Upper lobe of left lung (tissue), 6 donors: Measurements from ENCODE around the gene EGFL8. TPM values are rescaled to one million over a fixed set of nuclear protein-coding genes. Genes with fewer than 3 reads are reported as not detected.
"Not testable (repeated sequence)": the region's sequence is repeated elsewhere in the genome, so short reads cannot be mapped to it uniquely, and the experiment has no call there.

Source experiments
- ATAC-seq, 2 donors: fragments of 200-7000 bp; cut with Tn5 transposase; one replicate each; pipeline ENCODE4 v1.9.1; 2022; ENCODE audit warnings: mild to moderate bottlenecking in 2 of 2, moderate library complexity in 2 of 2; ENCODE audit not compliant: low FRiP score in 2 of 2
- DNase-seq, 2 donors: peaks; one replicate each; pipeline ENCODE4 v3.0.0-alpha.2; 2019 to 2020
- H3K27ac ChIP-seq, 4 donors: fragments of 200-600 bp; sonication (generic); one replicate each; pipeline ENCODE4 v1.5.1; 2016 to 2019
- H3K27me3 ChIP-seq, 4 donors: fragments of 200-600 bp; sonication (generic); one replicate each; pipeline ENCODE4 v1.5.1; 2017 to 2019
- H3K36me3 ChIP-seq, 4 donors: fragments of 200-600 bp; sonication (generic); one replicate each; pipeline ENCODE4 v1.5.1; 2016 to 2019
- H3K4me1 ChIP-seq, 4 donors: fragments of 200-600 bp; sonication (generic); one replicate each; pipeline ENCODE4 v1.5.1; 2018 to 2019
- H3K4me3 ChIP-seq, 4 donors: fragments of 200-600 bp; sonication (generic); one replicate each; pipeline ENCODE4 v1.5.1; 2017 to 2019; ENCODE audit warnings: mild to moderate bottlenecking in 2 of 4, moderate library complexity in 1 of 4
- H3K9me3 ChIP-seq, 4 donors: fragments of 200-600 bp; sonication (generic); one replicate each; pipeline ENCODE4 v1.5.1; 2018 to 2019
- CTCF ChIP-seq, 6 experiments: fragments of 450-650 bp in 4 of 6; fragments of 200-600 bp in 2 of 6; sonication (generic) in 2 of 6; IDR thresholded peaks; one replicate each; pipeline ENCODE4 v1.5.1; 2016 to 2019; ENCODE audit warnings: antibody characterized with exemption in 6 of 6
- EP300 ChIP-seq, 4 donors: sonication (generic); formaldehyde crosslinking; IDR thresholded peaks; one replicate each; pipeline ENCODE4 v1.5.1; 2017; ENCODE audit warnings: antibody characterized with exemption in 4 of 4, control low read depth in 2 of 4
- POLR2A ChIP-seq, 4 donors: fragments of 450-650 bp; IDR thresholded peaks; one replicate each; pipeline ENCODE4 v1.5.1; 2016 to 2017; ENCODE audit warnings: antibody characterized with exemption in 4 of 4, mild to moderate bottlenecking in 2 of 4
- POLR2AphosphoS5 ChIP-seq, 2 donors: sonication (generic); formaldehyde crosslinking; IDR thresholded peaks; one replicate each; pipeline ENCODE4 v1.5.1; 2017; ENCODE audit warnings: antibody characterized with exemption in 2 of 2
- WGBS, 2 donors: methylation state at CpG; one replicate each; pipeline ENCODE4 v1.1.5; 2017 to 2018; 5-methylcytosine and 5-hydroxymethylcytosine counted together
- total RNA-seq, 6 donors: library from RNA; depleted of rRNA in 4 of 6; stranded (reverse); fragments of >200 nt in 4 of 6; gene quantifications; one replicate each; pipeline versions ENCODE4 v1.1.0 to v1.2.1, GENCODE V29; 2016 to 2021
- donor health status: DM: no; HTN: no; CAD: no; lungs with moderate emphysema.
- donor health status: DM: no; HTN: yes; CAD: no; lungs with severe emphysema.

EGFL8 gene
- total RNA-seq, 6 donors from 2014 or later = 6.1 to 37.7 (median 9.6) TPM

- 21 to 24% methylated on average over 2 to 5 of the region's 5 CpGs for WGBS, 2 donors
- H3K4me1 ChIP-seq = peaks cover 66 to 81% (median 74%) of the 10 kb centered on the region in 4 donors
- no peaks in the 10 kb centered on the region for H3K9me3 ChIP-seq
- ATAC-seq = no peak
- H3K27ac ChIP-seq = peak within 1 kb of the TSS; percentile 93 to 98 (median 96)
- H3K27me3 ChIP-seq = no peaks in the 10 kb centered on the region
- TF ChIP-seq EP300 (IDR thresholded peaks at IDR 0.05) (no peak), CTCF (IDR thresholded peaks at IDR 0.05) (no peak), POLR2A (IDR thresholded peaks at IDR 0.05) (peak in 2 of 4 donors; percentile 39 to 67), POLR2AphosphoS5 (IDR thresholded peaks at IDR 0.05) (peak; percentile 50 to 54)
- peak within 1 kb of the TSS in 3 of 4 donors; percentile 72 to 96 (median 80) for H3K4me3 ChIP-seq
- H3K36me3 ChIP-seq = peaks cover 0 to 11% (median 4%) of the 10 kb centered on the region in 4 donors
- peak; percentile 75 to 83 for DNase-seq
Measured at GRCh38 chr6:32192608-32193039, 28.2 kb downstream of the EGFL8 start, which contains the start of gene GPSM3. GPSM3 (minus strand) TSS chr6:32192643; CDS start chr6:32192513, 130 bp downstream.

- Histone ChIP-seq H3K36me3 (peaks cover 0 to 10% (median 2%) of the 10 kb centered on the region in 4 donors), H3K4me3 (peak overlapping the region in 3 of 4 donors; percentile 72 to 96 (median 80)), H3K4me1 (peaks cover 61 to 76% (median 70%) of the 10 kb centered on the region in 4 donors), H3K27ac (peak overlapping the region; percentile 93 to 98 (median 96))
- 59 to 61% methylated on average over 13 of the region's 13 CpGs for WGBS, 2 donors
- ATAC-seq, DNase-seq, H3K9me3 ChIP-seq, H3K27me3 ChIP-seq: not testable (repeated sequence)
Measured at GRCh38 chr6:32193096-32193495, 28.7 kb downstream of the EGFL8 start.

GRCh38 chr6:32194388-32194787 is 30.0 kb downstream of the EGFL8 start:
- H3K4me3 ChIP-seq = no peak overlapping the region
- H3K27me3 ChIP-seq = no peaks in the 10 kb centered on the region
- H3K9me3 ChIP-seq = no peaks in the 10 kb centered on the region
- DNase-seq (no peak), ATAC-seq (no peak)
- WGBS, 2 donors = 94 to 99% methylated on average over 4 of the region's 4 CpGs
- peak overlapping the region; percentile 78 to 100 (median 97) for H3K27ac ChIP-seq
- H3K36me3 ChIP-seq = peaks cover 0 to 17% (median 0%) of the 10 kb centered on the region in 4 donors
- H3K4me1 ChIP-seq = peaks cover 51 to 64% (median 58%) of the 10 kb centered on the region in 4 donors
- TF ChIP-seq EP300 (IDR thresholded peaks at IDR 0.05) = no peak
- no peak for TF ChIP-seq POLR2AphosphoS5 (IDR thresholded peaks at IDR 0.05)
- TF ChIP-seq CTCF (IDR thresholded peaks at IDR 0.05) = no peak
- TF ChIP-seq POLR2A (IDR thresholded peaks at IDR 0.05) = no peak

- H3K4me3 ChIP-seq = peak overlapping the region in 3 of 4 donors; percentile 63 to 65 (median 64)
- 23 to 29% methylated on average over 10 to 11 of the region's 15 CpGs for WGBS, 2 donors
- H3K27ac ChIP-seq = peak overlapping the region; percentile 78 to 100 (median 97)
Measured at GRCh38 chr6:32194825-32195651, 30.6 kb downstream of the EGFL8 start.

More at GRCh38 chr6:32194825-32195651, 30.6 kb downstream of the EGFL8 start:
- DNase-seq (no peak), ATAC-seq (no peak)
- H3K36me3 ChIP-seq = peaks cover 0 to 17% (median 0%) of the 10 kb centered on the region in 4 donors
- peaks cover 51 to 64% (median 56%) of the 10 kb centered on the region in 4 donors for H3K4me1 ChIP-seq
- no peaks in the 10 kb centered on the region for H3K9me3 ChIP-seq
- TF ChIP-seq EP300 (IDR thresholded peaks at IDR 0.05) (no peak), POLR2AphosphoS5 (IDR thresholded peaks at IDR 0.05) (peak; percentile 11 to 81), CTCF (IDR thresholded peaks at IDR 0.05) (peak in 4 of 6 experiments; percentile 7 to 49 (median 15)), POLR2A (IDR thresholded peaks at IDR 0.05) (peak in 2 of 4 donors; percentile 11 to 90)
- H3K27me3 ChIP-seq = no peaks in the 10 kb centered on the region
